GM21367 (cell line): ENCODE data around the gene C13orf42.

Experiments used
- ATAC-seq: cut with Tn5 transposase; IDR thresholded peaks from one replicate; pipeline ENCODE4 v1.9.1; 2021; ENCODE audit not compliant: unreplicated experiment

Gene C13orf42

DNA sequence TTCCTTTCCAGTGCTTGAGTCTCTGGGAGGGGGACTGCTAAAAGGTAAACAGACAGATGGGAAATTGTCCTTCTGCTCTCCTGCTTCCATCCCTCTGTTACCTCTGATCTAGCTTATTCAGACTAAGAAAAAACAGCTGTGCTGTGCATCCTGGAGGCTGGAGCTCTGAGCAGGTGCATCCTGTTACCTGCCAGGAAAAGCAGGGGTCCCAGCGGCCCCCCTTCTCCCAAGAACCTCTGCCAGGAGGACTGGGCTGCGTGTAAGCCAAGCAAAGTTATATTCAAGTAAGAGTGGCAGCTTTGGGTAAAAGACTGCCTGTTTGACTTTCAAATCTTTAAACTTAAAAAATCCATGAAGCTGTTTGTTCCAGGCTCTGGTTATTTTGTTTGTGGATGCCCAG lies 75.1 kb downstream of the C13orf42 start:
- no peak for ATAC-seq

DNA sequence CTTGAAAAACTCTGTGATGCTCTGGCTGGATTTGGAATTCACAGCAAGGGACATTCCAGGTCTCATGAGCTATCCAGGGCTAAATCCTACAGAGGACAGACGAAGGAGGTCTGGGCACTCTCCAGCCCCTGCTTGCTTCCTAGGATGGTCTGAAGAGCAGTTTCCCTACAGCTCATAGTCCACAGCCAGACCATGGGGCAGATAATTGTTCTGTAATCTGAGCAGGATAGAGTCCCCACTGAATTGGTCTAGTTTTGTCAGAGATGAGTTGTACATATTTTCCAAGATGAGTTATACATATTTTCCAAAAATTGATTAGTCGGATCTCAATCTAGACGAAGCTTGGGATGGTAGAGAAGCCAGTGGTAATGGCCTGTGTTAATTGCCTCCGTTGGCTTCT lies 75.6 kb downstream of the C13orf42 start:
- no peak for ATAC-seq

DNA sequence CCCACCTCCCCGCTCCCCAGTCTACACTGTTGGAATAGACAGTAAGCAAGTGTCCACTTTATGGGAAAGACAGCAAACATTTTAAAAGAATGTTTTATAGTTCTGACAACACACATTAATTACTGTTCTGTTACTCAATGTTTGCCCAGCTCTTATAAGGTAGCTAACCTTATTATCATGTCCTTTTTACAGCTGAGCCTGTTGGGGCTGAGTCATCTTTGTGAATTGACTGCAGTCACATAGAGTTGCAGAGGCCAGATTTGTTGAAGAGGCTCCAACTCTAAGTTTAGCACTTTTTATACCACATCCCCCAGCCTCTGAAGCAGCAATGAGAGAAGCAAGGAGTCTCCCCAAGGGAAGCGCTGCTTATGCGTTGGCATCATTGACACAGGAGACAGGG lies 76.2 kb downstream of the C13orf42 start:
- ATAC-seq = no peak

DNA sequence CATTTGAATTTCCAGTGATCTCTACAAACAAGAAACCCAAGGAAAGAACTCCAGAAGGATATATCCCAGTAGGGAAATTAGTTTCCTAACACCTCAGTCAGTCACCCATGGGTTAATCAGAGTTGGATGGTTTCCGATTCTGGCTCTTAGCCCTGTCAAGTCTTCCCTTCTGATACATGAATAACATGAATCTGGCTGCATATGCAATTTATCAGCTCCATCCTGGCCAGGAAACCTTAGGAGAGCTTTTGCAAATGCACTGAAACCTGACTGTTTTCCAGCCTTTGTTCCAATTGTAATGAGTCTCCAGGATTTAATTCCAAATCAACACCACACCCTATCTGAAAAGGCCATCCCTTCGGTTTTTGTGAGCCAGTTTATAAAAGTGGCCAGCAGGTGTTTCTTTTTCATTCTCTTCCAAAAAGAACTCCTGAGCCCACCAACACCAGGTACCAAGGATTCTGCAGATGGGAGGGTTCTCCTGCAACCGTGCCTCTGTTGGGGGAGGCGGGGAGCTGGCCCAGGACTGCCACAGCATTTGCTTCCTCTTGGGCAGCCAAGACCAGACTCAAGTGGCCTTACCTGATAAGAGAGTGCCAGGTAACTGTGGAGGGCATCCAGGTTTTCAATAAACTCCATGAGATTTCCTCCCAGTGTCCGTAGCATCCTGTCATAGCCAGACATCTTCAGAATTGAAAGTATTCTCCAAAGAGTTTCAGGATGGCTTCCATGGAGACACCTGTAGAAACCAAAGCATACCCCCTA lies 77.5 kb downstream of the C13orf42 start:
- no peak for ATAC-seq

DNA sequence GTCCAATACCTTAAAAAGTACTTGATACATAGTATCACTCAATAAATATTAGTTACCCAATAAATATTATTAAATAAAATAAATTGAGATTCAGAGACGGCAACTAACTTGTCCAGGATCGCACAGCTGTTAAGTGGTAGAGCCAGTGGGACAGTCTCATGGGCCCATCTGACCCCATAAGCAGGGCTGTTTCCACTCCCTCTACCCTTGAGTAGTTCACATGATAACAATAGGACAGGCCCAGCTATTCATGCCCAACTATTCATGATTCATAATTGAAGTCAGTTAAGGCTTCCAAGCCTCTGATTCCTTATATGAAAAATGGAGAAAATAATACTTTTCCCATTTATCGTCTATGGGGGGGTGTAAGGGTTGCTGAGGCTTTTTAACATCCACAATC lies 78.2 kb downstream of the C13orf42 start:
- no peak for ATAC-seq
